Fibroblast of the aortic adventitia (primary cell): ENCODE results near the gene MRPS5. TPM values are rescaled to one million over a fixed set of nuclear protein-coding genes. Genes with fewer than 3 reads are reported as not detected.

ENCODE experiments used
- DNase-seq: peaks from one replicate; pipeline ENCODE4 v3.0.0-alpha.2; 2010; ENCODE audit warnings: low read depth
- H3K4me3 ChIP-seq: 2 replicates; pipeline ENCODE4 v1.5.1; 2011; ENCODE audit warnings: low read depth, mild to moderate bottlenecking, control low read depth, low read length, moderate library complexity
- CTCF ChIP-seq: IDR thresholded peaks from 2 replicates; pipeline ENCODE4 v1.5.1; 2011; ENCODE audit warnings: mild to moderate bottlenecking, low read length, control low read depth, inconsistent platforms; ENCODE audit not compliant: insufficient read depth
- total RNA-seq: library from RNA; depleted of rRNA; stranded (reverse); fragments of >200 nt; gene quantifications from 2 replicates; pipeline ENCODE4 v1.2.3, GENCODE V29; 2012; ENCODE audit warnings: low replicate concordance

The MRPS5 gene
- total RNA-seq, 1 donor, result 30.4 TPM

DNA sequence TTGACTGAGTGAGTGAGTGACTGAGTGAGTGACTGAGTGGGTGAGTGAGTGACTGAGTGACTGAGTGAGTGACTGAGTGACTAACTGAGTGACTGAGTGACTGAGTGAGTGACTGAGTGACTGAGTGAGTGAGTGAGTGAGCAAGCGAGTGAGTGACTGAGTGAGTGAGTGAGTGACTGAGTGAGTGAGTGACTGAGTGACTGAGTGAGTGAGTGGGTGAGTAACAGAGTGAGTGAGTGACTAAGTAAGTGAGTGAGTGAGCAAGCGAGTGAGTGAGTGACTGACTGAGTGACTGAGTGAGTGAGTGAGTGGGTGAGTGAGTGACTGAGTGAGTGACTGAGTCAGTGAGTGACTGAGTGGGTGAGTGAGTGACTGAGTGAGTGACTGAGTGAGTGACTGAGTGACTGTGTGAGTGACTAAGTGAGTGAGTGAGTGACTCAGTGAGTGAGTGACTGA, 84.2 kb downstream of the MRPS5 start:
- no peak overlapping the region for H3K4me3 ChIP-seq
- TF ChIP-seq CTCF, result no peak
- DNase-seq, result no peak

- H3K4me3 ChIP-seq, result no peak overlapping the region
- DNase-seq, result no peak
- TF ChIP-seq CTCF, result no peak
Measured at GRCh38 chr2:95036596-95037383, 84.8 kb downstream of the MRPS5 start.

Other genes with a start within 250 kb of the MRPS5 start
- not detected in 2 replicates for gene MAL, start 96.1 kb downstream of the MRPS5 start, total RNA-seq
- gene ZNF514, start 38.0 kb upstream of the MRPS5 start, total RNA-seq, result 12.4 and 16.1 TPM in 2 replicates
- 3.0 and 6.9 TPM in 2 replicates for gene ZNF2, start 44.0 kb upstream of the MRPS5 start, total RNA-seq
- 4.9 and 7.3 TPM in 2 replicates for gene ZNF892, start 85.7 kb upstream of the MRPS5 start, total RNA-seq
- gene PROM2, start 152.6 kb upstream of the MRPS5 start, total RNA-seq, result 0.18 and 0.33 TPM in 2 replicates
- gene KCNIP3, start 175.5 kb upstream of the MRPS5 start, total RNA-seq, result 0.25 and 2.9 TPM in 2 replicates